HepG2 (cell line): ENCODE data around the gene CACNA1D. TPM values are rescaled to one million over a fixed set of nuclear protein-coding genes. Genes with fewer than 3 reads are reported as not detected.

Experiments
- BRCA1 ChIP-seq: sonication (generic); formaldehyde crosslinking; IDR thresholded peaks from 2 replicates; pipeline ENCODE4 v1.4.0; 2020; ENCODE audit warnings: missing genetic modification reagents
- CEBPG ChIP-seq: IDR thresholded peaks from 2 replicates; pipeline ENCODE4 v1.6.1; 2016
- DNMT1 ChIP-seq: sonication (generic); formaldehyde crosslinking; IDR thresholded peaks from 2 replicates; pipeline ENCODE4 v1.5.1; 2020; ENCODE audit warnings: mild to moderate bottlenecking, missing genetic modification reagents
- FOXK2 ChIP-seq: fragments of 450-650 bp; IDR thresholded peaks from 2 replicates; pipeline ENCODE4 v1.6.1; 2016
- GATAD1 ChIP-seq: IDR thresholded peaks from 2 replicates; pipeline ENCODE4 v1.6.1; 2016; ENCODE audit warnings: missing genetic modification reagents, missing compliant biosample characterization
- GZF1 ChIP-seq: sonication (generic); formaldehyde crosslinking; IDR thresholded peaks from 2 replicates; pipeline ENCODE4 v1.5.1; 2020; ENCODE audit warnings: mild to moderate bottlenecking, missing genetic modification reagents
- HDAC1 ChIP-seq: sonication (generic); formaldehyde crosslinking; IDR thresholded peaks from 2 replicates; pipeline ENCODE4 v1.5.1; 2020; ENCODE audit warnings: mild to moderate bottlenecking, missing genetic modification reagents
- HES4 ChIP-seq: sonication (generic); formaldehyde crosslinking; IDR thresholded peaks from 2 replicates; pipeline ENCODE4 v1.9.0; 2021; ENCODE audit warnings: mild to moderate bottlenecking, missing genetic modification reagents, borderline replicate concordance
- HHEX ChIP-seq: IDR thresholded peaks from 2 replicates; pipeline ENCODE4 v1.6.1; 2016; ENCODE audit warnings: control low read depth
- IKZF4 ChIP-seq: sonication (generic); formaldehyde crosslinking; IDR thresholded peaks from 2 replicates; pipeline ENCODE4 v1.5.1; 2020; ENCODE audit warnings: borderline replicate concordance, mild to moderate bottlenecking, low read depth, missing genetic modification reagents; ENCODE audit errors: not compliant biosample characterization
- KDM2A ChIP-seq: sonication (generic); formaldehyde crosslinking; IDR thresholded peaks from 2 replicates; pipeline ENCODE4 v1.4.0; 2020; ENCODE audit warnings: low read depth, missing genetic modification reagents, borderline replicate concordance
- MAFF ChIP-seq: IDR thresholded peaks from 2 replicates; pipeline ENCODE4 v1.6.1; 2011; ENCODE audit warnings: low read depth, low read length, improper control_type of control experiment
- MAFK ChIP-seq, 2 experiments: IDR thresholded peaks in 1 of 2; conservative IDR thresholded peaks in 1 of 2; 2 replicates each; pipeline ENCODE4 v1.6.1; 2011; ENCODE audit warnings: improper control_type of control experiment in 2 of 2, low read length in 2 of 2
- NBN ChIP-seq: fragments of 450-650 bp; conservative IDR thresholded peaks from 2 replicates; pipeline ENCODE4 v1.6.1; 2017
- PHF21A ChIP-seq: sonication (generic); formaldehyde crosslinking; IDR thresholded peaks from 2 replicates; pipeline ENCODE4 v1.5.0; 2020; ENCODE audit warnings: mild to moderate bottlenecking, missing genetic modification reagents
- POLR2G ChIP-seq: fragments of 200-400 bp; formaldehyde crosslinking; IDR thresholded peaks from 2 replicates; pipeline ENCODE4 v1.6.1; 2018; ENCODE audit warnings: mild to moderate bottlenecking, low read depth, low read length, moderate library complexity
- SRSF1 ChIP-seq: fragments of 200-400 bp; formaldehyde crosslinking; optimal IDR thresholded peaks from 2 replicates; pipeline ENCODE3; 2017; ENCODE audit warnings: mild to moderate bottlenecking, low read depth, low read length, moderate library complexity
- TGIF2 ChIP-seq: IDR thresholded peaks from 2 replicates; pipeline ENCODE4 v1.6.1; 2016; ENCODE audit warnings: control low read depth, missing compliant biosample characterization
- THAP11 ChIP-seq: IDR thresholded peaks from 2 replicates; pipeline ENCODE4 v1.6.1; 2016; ENCODE audit warnings: missing biosample characterization, missing genetic modification reagents
- YEATS4 ChIP-seq: sonication (generic); formaldehyde crosslinking; IDR thresholded peaks from 2 replicates; pipeline ENCODE4 v1.4.0; 2020; ENCODE audit warnings: missing genetic modification reagents, borderline replicate concordance
- ZBTB3 ChIP-seq: sonication (generic); formaldehyde crosslinking; IDR thresholded peaks from 2 replicates; pipeline ENCODE4 v1.4.0; 2020; ENCODE audit warnings: low read depth, mild to moderate bottlenecking, moderate library complexity, missing genetic modification reagents, borderline replicate concordance
- ZBTB8A ChIP-seq: sonication (generic); formaldehyde crosslinking; IDR thresholded peaks from 2 replicates; pipeline ENCODE4 v1.4.0; 2020; ENCODE audit warnings: mild to moderate bottlenecking, low read depth, missing genetic modification reagents, borderline replicate concordance
- ZNF101 ChIP-seq: sonication (generic); formaldehyde crosslinking; IDR thresholded peaks from 2 replicates; pipeline ENCODE4 v1.4.0; 2020; ENCODE audit warnings: mild to moderate bottlenecking, low read depth, missing genetic modification reagents, borderline replicate concordance
- ZNF24 ChIP-seq: fragments of 450-650 bp; IDR thresholded peaks from 2 replicates; pipeline ENCODE4 v1.6.1; 2017; ENCODE audit warnings: antibody characterized with exemption, mild to moderate bottlenecking
- ZNF337 ChIP-seq: sonication (generic); formaldehyde crosslinking; IDR thresholded peaks from 2 replicates; pipeline ENCODE4 v1.5.1; 2020; ENCODE audit warnings: missing genetic modification reagents, low read depth, mild to moderate bottlenecking, borderline replicate concordance
- ZNF530 ChIP-seq: sonication (generic); formaldehyde crosslinking; IDR thresholded peaks from 2 replicates; pipeline ENCODE4 v1.5.0; 2020; ENCODE audit warnings: low read depth, mild to moderate bottlenecking, missing genetic modification reagents
- ZNF816 ChIP-seq: sonication (generic); formaldehyde crosslinking; IDR thresholded peaks from 2 replicates; pipeline ENCODE4 v1.8.0; 2022; ENCODE audit warnings: missing genetic modification reagents, mild to moderate bottlenecking, borderline replicate concordance
- polyA plus RNA-seq, 8 experiments: library from polyadenylated mRNA; depleted of rRNA in 3 of 8; stranded (reverse) in 7 of 8; unstranded in 1 of 8; fragments of >200 nt; fragmentation: Illumina TruSeq in 4 of 8; extraction: Trizol in 4 of 8; gene quantifications; 2 replicates each; pipeline versions ENCODE4 v1.2.1 to v1.2.3, GENCODE V29; 2011 to 2016; ENCODE audit warnings: low read depth in 4 of 8, missing spikeins in 1 of 8, mixed read lengths in 1 of 8; ENCODE audit not compliant: insufficient read depth in 1 of 8
- total RNA-seq, 5 experiments: library from RNA; depleted of rRNA; stranded (reverse); fragments of >200 nt; fragmentation: Illumina TruSeq; extraction: Trizol; gene quantifications; 2 replicates each; pipeline ENCODE4 v1.2.3, GENCODE V29; 2016; ENCODE audit warnings: low read depth in 1 of 5
- TF ChIP-seq, protein P1 (sequence below): sonication (generic); formaldehyde crosslinking; IDR thresholded peaks from 2 replicates; pipeline ENCODE4 v1.4.0; 2020; ENCODE audit warnings: missing genetic modification reagents
- TF ChIP-seq, protein P2 (sequence below): sonication (generic); formaldehyde crosslinking; conservative IDR thresholded peaks from 2 replicates; pipeline ENCODE4 v1.8.1; 2023; ENCODE audit warnings: missing genetic modification reagents
- TF ChIP-seq, protein P3 (sequence below): sonication (generic); formaldehyde crosslinking; IDR thresholded peaks from 2 replicates; pipeline ENCODE4 v1.8.0; 2022; ENCODE audit warnings: missing genetic modification reagents, mild to moderate bottlenecking, borderline replicate concordance

The CACNA1D gene
- total and polyA plus RNA-seq, 2 of the 13 experiments (the other 11 are each of a cell fraction or from before 2014, with no cell fraction given), result 0.26 to 0.38 TPM

DNA sequence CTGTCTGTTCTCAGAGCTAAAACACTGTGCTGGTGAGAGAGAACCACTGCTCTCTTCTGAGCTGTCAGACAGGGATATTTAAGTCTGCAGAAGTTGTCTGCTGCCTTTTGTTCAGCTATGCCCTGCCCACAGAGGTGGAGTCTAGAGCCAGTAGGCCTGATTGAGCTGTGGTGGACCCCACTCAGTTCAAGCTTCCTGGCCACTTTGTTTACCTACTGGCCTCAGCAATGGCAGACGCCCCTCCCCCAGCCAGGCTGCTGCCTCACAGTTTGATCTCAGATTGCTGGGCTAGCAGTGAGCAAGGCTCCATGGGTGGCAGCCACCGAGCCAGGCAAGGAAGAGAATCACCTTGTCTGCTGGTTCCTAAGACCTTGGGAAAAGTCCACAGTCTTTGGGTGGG, 21.0 kb upstream of the CACNA1D start (continued):
- no peak; the same call in 1 of the 2 replicates for TF ChIP-seq THAP11 (CRISPR knock-in tag)
- TF ChIP-seq HDAC1 (CRISPR knock-in tag), result no peak
- TF ChIP-seq HHEX (CRISPR knock-in tag), result no peak
- TF ChIP-seq ZNF530 (CRISPR knock-in tag), result no peak
- TF ChIP-seq GZF1 (CRISPR knock-in tag), result no peak
- TF ChIP-seq ZNF24, result no peak
- TF ChIP-seq, protein P1, sequence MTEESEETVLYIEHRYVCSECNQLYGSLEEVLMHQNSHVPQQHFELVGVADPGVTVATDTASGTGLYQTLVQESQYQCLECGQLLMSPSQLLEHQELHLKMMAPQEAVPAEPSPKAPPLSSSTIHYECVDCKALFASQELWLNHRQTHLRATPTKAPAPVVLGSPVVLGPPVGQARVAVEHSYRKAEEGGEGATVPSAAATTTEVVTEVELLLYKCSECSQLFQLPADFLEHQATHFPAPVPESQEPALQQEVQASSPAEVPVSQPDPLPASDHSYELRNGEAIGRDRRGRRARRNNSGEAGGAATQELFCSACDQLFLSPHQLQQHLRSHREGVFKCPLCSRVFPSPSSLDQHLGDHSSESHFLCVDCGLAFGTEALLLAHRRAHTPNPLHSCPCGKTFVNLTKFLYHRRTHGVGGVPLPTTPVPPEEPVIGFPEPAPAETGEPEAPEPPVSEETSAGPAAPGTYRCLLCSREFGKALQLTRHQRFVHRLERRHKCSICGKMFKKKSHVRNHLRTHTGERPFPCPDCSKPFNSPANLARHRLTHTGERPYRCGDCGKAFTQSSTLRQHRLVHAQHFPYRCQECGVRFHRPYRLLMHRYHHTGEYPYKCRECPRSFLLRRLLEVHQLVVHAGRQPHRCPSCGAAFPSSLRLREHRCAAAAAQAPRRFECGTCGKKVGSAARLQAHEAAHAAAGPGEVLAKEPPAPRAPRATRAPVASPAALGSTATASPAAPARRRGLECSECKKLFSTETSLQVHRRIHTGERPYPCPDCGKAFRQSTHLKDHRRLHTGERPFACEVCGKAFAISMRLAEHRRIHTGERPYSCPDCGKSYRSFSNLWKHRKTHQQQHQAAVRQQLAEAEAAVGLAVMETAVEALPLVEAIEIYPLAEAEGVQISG (CRISPR knock-in tag), result peak; percentile 39; the same call in 1 of the 2 replicates
- no peak for TF ChIP-seq CEBPG (CRISPR knock-in tag)
- TF ChIP-seq PHF21A (CRISPR knock-in tag), result no peak
- TF ChIP-seq IKZF4, result no peak
- no peak for TF ChIP-seq ZNF101
- no peak for TF ChIP-seq ZBTB3 (CRISPR knock-in tag)
- no peak for TF ChIP-seq KDM2A (CRISPR knock-in tag)
- TF ChIP-seq GATAD1 (CRISPR knock-in tag), result no peak
- TF ChIP-seq DNMT1 (CRISPR knock-in tag), result no peak
- no peak for TF ChIP-seq HES4 (CRISPR knock-in tag)
- TF ChIP-seq YEATS4 (CRISPR knock-in tag), result no peak
- TF ChIP-seq POLR2G, result no peak
- no peak for TF ChIP-seq SRSF1
- TF ChIP-seq, protein P2, sequence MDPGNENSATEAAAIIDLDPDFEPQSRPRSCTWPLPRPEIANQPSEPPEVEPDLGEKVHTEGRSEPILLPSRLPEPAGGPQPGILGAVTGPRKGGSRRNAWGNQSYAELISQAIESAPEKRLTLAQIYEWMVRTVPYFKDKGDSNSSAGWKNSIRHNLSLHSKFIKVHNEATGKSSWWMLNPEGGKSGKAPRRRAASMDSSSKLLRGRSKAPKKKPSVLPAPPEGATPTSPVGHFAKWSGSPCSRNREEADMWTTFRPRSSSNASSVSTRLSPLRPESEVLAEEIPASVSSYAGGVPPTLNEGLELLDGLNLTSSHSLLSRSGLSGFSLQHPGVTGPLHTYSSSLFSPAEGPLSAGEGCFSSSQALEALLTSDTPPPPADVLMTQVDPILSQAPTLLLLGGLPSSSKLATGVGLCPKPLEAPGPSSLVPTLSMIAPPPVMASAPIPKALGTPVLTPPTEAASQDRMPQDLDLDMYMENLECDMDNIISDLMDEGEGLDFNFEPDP (CRISPR knock-in tag), result no peak
- no peak for TF ChIP-seq TGIF2
- TF ChIP-seq, protein P3, sequence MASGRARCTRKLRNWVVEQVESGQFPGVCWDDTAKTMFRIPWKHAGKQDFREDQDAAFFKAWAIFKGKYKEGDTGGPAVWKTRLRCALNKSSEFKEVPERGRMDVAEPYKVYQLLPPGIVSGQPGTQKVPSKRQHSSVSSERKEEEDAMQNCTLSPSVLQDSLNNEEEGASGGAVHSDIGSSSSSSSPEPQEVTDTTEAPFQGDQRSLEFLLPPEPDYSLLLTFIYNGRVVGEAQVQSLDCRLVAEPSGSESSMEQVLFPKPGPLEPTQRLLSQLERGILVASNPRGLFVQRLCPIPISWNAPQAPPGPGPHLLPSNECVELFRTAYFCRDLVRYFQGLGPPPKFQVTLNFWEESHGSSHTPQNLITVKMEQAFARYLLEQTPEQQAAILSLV, result no peak
- TF ChIP-seq ZBTB8A (CRISPR knock-in tag), result no peak
- TF ChIP-seq ZNF337 (CRISPR knock-in tag), result no peak
- no peak for TF ChIP-seq MAFK (conservative IDR thresholded peaks at IDR 0.05 in 1 of 2, IDR thresholded peaks at IDR 0.05 in 1 of 2; ENCODE audit: low read length in 2 of 2)
- no peak for TF ChIP-seq NBN
- no peak for TF ChIP-seq FOXK2
- no peak for TF ChIP-seq BRCA1
- no peak for TF ChIP-seq MAFF
- TF ChIP-seq ZNF816 (CRISPR knock-in tag), result no peak
